WTC11 (cell line): ENCODE data around the gene WDR49. TPM values are rescaled to one million over a fixed set of nuclear protein-coding genes. Genes with fewer than 3 reads are reported as not detected.

Experiments used
- ATAC-seq: fragments of 200-7000 bp; cut with Tn5 transposase; 2 replicates; pipeline ENCODE4 v1.10.0; 2021; ENCODE audit warnings: mild to moderate bottlenecking, moderate library complexity
- CTCF ChIA-PET: fragments of 300-600 bp; sonication (Branson Sonifier 250); formaldehyde crosslinking; loops from one replicate; lab custom pipeline; 2021; ENCODE audit warnings: antibody characterized with exemption; lab: Charles Lee
- POLR2A ChIA-PET: fragments of 350-600 bp; sonication (Branson Sonifier 250); formaldehyde crosslinking; loops from one replicate; lab custom pipeline; 2021; ENCODE audit warnings: antibody characterized with exemption; lab: Charles Lee
- DNase-seq: peaks from one replicate; pipeline ENCODE4 v3.0.0; 2021; ENCODE audit warnings: low spot score
- H3K27ac Mint-ChIP-seq: 2 replicates; pipeline ENCODE4 v1.8.0; 2021; ENCODE audit warnings: mixed read lengths
- H3K27me3 Mint-ChIP-seq: 2 replicates; pipeline ENCODE4 v1.8.0; 2021; ENCODE audit warnings: low read depth, mild to moderate bottlenecking, moderate library complexity, mixed read lengths
- H3K36me3 Mint-ChIP-seq: 2 replicates; pipeline ENCODE4 v1.8.0; 2021; ENCODE audit warnings: mixed read lengths
- H3K4me1 Mint-ChIP-seq: 2 replicates; pipeline ENCODE4 v1.8.0; 2022; ENCODE audit warnings: mixed read lengths
- H3K4me3 Mint-ChIP-seq: 2 replicates; pipeline ENCODE4 v1.8.0; 2021; ENCODE audit warnings: mild to moderate bottlenecking, moderate library complexity, mixed read lengths
- H3K9me3 Mint-ChIP-seq: 2 replicates; pipeline ENCODE4 v1.8.0; 2021; ENCODE audit warnings: mixed read lengths
- CREB1 ChIP-seq: sonication (generic); formaldehyde crosslinking; IDR thresholded peaks from 2 replicates; pipeline ENCODE4 v1.8.0; 2023; ENCODE audit warnings: mild to moderate bottlenecking, missing genetic modification reagents
- CREM ChIP-seq: sonication (generic); formaldehyde crosslinking; IDR thresholded peaks from 2 replicates; pipeline ENCODE4 v1.8.1; 2022; ENCODE audit warnings: mild to moderate bottlenecking, missing genetic modification reagents, moderate library complexity
- ELF4 ChIP-seq: sonication (generic); formaldehyde crosslinking; IDR thresholded peaks from 2 replicates; pipeline ENCODE4 v1.8.1; 2022; ENCODE audit warnings: low read depth, mild to moderate bottlenecking, moderate library complexity, missing genetic modification reagents
- ESRRA ChIP-seq: sonication (generic); formaldehyde crosslinking; IDR thresholded peaks from 2 replicates; pipeline ENCODE4 v1.8.1; 2022; ENCODE audit warnings: mild to moderate bottlenecking, missing genetic modification reagents, borderline replicate concordance
- JUN ChIP-seq: sonication (generic); formaldehyde crosslinking; IDR thresholded peaks from 2 replicates; pipeline ENCODE4 v1.8.0; 2023; ENCODE audit warnings: mild to moderate bottlenecking, missing genetic modification reagents
- MYBL2 ChIP-seq: sonication (generic); formaldehyde crosslinking; IDR thresholded peaks from 2 replicates; pipeline ENCODE4 v1.8.1; 2023; ENCODE audit warnings: mild to moderate bottlenecking, moderate library complexity, missing genetic modification reagents
- PRRX2 ChIP-seq: fragments of 250-450 bp; sonication (Bioruptor Pico); IDR thresholded peaks from 2 replicates; pipeline ENCODE4 v1.8.0; 2021; ENCODE audit warnings: mild to moderate bottlenecking
- SOX15 ChIP-seq: fragments of 250-450 bp; sonication (Bioruptor Pico); IDR thresholded peaks from 2 replicates; pipeline ENCODE4 v1.9.0; 2021; ENCODE audit warnings: mild to moderate bottlenecking
- ZBTB21 ChIP-seq: sonication (generic); formaldehyde crosslinking; IDR thresholded peaks from 2 replicates; pipeline ENCODE4 v1.8.1; 2023; ENCODE audit warnings: mild to moderate bottlenecking, missing genetic modification reagents, borderline replicate concordance
- ZNF219 ChIP-seq: sonication (generic); formaldehyde crosslinking; IDR thresholded peaks from 2 replicates; pipeline ENCODE4 v1.8.0; 2023; ENCODE audit warnings: missing genetic modification reagents, mild to moderate bottlenecking, borderline replicate concordance
- ZNF416 ChIP-seq: fragments of 250-450 bp; sonication (Bioruptor Pico); IDR thresholded peaks from 2 replicates; pipeline ENCODE4 v1.9.0; 2021; ENCODE audit warnings: mild to moderate bottlenecking, inconsistent platforms
- ZNF425 ChIP-seq: fragments of 250-450 bp; sonication (Bioruptor Pico); conservative IDR thresholded peaks from 2 replicates; pipeline ENCODE4 v1.9.0; 2021; ENCODE audit warnings: mild to moderate bottlenecking
- ZNF532 ChIP-seq: fragments of 250-450 bp; sonication (Bioruptor Pico); IDR thresholded peaks from 2 replicates; pipeline ENCODE4 v1.9.0; 2021; ENCODE audit warnings: mild to moderate bottlenecking, borderline replicate concordance
- ZNF671 ChIP-seq: fragments of 250-450 bp; sonication (Bioruptor Pico); IDR thresholded peaks from 2 replicates; pipeline ENCODE4 v1.8.0; 2021; ENCODE audit warnings: mild to moderate bottlenecking
- ZSCAN18 ChIP-seq: fragments of 250-450 bp; sonication (Bioruptor Pico); IDR thresholded peaks from 2 replicates; pipeline ENCODE4 v2.1.2; 2022; ENCODE audit warnings: mild to moderate bottlenecking, moderate library complexity
- total RNA-seq: library from RNA; stranded (reverse); gene quantifications from 3 replicates; pipeline ENCODE4 v1.2.3, GENCODE V29; 2021
- TF ChIP-seq, protein P1 (sequence below): sonication (generic); formaldehyde crosslinking; IDR thresholded peaks from 2 replicates; pipeline ENCODE4 v1.8.0; 2022; ENCODE audit warnings: mild to moderate bottlenecking, missing genetic modification reagents
- TF ChIP-seq, protein P2 (sequence below): sonication (generic); formaldehyde crosslinking; IDR thresholded peaks from 2 replicates; pipeline ENCODE4 v1.8.1; 2023; ENCODE audit warnings: mild to moderate bottlenecking, missing genetic modification reagents, moderate library complexity
- TF ChIP-seq, protein P3 (sequence below): sonication (generic); formaldehyde crosslinking; IDR thresholded peaks from 2 replicates; pipeline ENCODE4 v1.8.0; 2022; ENCODE audit warnings: missing genetic modification reagents
- TF ChIP-seq, protein P4 (sequence below): sonication (generic); formaldehyde crosslinking; IDR thresholded peaks from 2 replicates; pipeline ENCODE4 v1.8.1; 2023; ENCODE audit warnings: mild to moderate bottlenecking, missing genetic modification reagents, moderate library complexity

Gene WDR49
- total RNA-seq, 1 experiment from 2014 or later, result 0.92 TPM

GRCh38 chr3:167487556-167487955 is 166.2 kb downstream of the WDR49 start (continued):
- no peak for TF ChIP-seq ZBTB21
- TF ChIP-seq, protein P1, sequence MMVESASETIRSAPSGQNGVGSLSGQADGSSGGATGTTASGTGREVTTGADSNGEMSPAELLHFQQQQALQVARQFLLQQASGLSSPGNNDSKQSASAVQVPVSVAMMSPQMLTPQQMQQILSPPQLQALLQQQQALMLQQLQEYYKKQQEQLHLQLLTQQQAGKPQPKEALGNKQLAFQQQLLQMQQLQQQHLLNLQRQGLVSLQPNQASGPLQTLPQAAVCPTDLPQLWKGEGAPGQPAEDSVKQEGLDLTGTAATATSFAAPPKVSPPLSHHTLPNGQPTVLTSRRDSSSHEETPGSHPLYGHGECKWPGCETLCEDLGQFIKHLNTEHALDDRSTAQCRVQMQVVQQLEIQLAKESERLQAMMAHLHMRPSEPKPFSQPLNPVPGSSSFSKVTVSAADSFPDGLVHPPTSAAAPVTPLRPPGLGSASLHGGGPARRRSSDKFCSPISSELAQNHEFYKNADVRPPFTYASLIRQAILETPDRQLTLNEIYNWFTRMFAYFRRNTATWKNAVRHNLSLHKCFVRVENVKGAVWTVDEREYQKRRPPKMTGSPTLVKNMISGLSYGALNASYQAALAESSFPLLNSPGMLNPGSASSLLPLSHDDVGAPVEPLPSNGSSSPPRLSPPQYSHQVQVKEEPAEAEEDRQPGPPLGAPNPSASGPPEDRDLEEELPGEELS (CRISPR knock-in tag), result no peak
- TF ChIP-seq, protein P2, sequence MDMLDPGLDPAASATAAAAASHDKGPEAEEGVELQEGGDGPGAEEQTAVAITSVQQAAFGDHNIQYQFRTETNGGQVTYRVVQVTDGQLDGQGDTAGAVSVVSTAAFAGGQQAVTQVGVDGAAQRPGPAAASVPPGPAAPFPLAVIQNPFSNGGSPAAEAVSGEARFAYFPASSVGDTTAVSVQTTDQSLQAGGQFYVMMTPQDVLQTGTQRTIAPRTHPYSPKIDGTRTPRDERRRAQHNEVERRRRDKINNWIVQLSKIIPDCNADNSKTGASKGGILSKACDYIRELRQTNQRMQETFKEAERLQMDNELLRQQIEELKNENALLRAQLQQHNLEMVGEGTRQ (CRISPR knock-in tag), result no peak
- TF ChIP-seq ZNF671 (CRISPR knock-in tag), result no peak
- TF ChIP-seq, protein P3, sequence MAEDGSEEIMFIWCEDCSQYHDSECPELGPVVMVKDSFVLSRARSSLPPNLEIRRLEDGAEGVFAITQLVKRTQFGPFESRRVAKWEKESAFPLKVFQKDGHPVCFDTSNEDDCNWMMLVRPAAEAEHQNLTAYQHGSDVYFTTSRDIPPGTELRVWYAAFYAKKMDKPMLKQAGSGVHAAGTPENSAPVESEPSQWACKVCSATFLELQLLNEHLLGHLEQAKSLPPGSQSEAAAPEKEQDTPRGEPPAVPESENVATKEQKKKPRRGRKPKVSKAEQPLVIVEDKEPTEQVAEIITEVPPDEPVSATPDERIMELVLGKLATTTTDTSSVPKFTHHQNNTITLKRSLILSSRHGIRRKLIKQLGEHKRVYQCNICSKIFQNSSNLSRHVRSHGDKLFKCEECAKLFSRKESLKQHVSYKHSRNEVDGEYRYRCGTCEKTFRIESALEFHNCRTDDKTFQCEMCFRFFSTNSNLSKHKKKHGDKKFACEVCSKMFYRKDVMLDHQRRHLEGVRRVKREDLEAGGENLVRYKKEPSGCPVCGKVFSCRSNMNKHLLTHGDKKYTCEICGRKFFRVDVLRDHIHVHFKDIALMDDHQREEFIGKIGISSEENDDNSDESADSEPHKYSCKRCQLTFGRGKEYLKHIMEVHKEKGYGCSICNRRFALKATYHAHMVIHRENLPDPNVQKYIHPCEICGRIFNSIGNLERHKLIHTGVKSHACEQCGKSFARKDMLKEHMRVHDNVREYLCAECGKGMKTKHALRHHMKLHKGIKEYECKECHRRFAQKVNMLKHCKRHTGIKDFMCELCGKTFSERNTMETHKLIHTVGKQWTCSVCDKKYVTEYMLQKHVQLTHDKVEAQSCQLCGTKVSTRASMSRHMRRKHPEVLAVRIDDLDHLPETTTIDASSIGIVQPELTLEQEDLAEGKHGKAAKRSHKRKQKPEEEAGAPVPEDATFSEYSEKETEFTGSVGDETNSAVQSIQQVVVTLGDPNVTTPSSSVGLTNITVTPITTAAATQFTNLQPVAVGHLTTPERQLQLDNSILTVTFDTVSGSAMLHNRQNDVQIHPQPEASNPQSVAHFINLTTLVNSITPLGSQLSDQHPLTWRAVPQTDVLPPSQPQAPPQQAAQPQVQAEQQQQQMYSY (CRISPR knock-in tag), result no peak
- no peak for TF ChIP-seq ZNF532
- TF ChIP-seq, protein P4, sequence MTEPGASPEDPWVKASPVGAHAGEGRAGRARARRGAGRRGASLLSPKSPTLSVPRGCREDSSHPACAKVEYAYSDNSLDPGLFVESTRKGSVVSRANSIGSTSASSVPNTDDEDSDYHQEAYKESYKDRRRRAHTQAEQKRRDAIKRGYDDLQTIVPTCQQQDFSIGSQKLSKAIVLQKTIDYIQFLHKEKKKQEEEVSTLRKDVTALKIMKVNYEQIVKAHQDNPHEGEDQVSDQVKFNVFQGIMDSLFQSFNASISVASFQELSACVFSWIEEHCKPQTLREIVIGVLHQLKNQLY, result no peak
- no peak for TF ChIP-seq JUN (CRISPR knock-in tag)
- no peak for TF ChIP-seq PRRX2 (CRISPR knock-in tag)

DNA sequence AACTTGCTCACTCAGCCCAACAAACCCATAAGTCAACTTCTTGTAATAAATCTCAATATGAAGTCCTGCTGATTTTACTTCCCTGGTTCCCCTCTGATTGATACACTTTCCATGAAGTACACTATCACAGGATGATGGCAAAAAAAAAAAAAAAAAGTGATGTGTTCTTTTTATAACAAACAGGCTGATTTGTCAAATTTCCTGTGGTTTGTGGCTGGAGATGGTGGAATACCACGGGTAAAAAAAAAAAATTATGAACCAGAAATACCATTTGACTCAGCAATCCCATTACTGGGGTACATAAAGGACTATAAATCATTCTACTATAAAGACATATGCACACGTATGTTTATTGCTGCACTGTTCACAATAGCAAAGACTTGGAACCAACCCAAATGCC is 169.2 kb downstream of the WDR49 start:
- CTCF ChIA-PET, result no interaction called here
- ATAC-seq (no peak), DNase-seq (no peak)
- POLR2A ChIA-PET, result no interaction called here
- H3K36me3 Mint-ChIP-seq, result no peaks in the 10 kb centered on the region
- peaks cover 15% of the 10 kb centered on the region for H3K9me3 Mint-ChIP-seq
- no peaks in the 10 kb centered on the region for H3K4me1 Mint-ChIP-seq
- H3K27ac Mint-ChIP-seq, result no peak overlapping the region
- no peaks in the 10 kb centered on the region for H3K27me3 Mint-ChIP-seq
- H3K4me3 Mint-ChIP-seq, result no peak overlapping the region
- TF ChIP-seq CREM (CRISPR knock-in tag) (no peak), ELF4 (CRISPR knock-in tag) (no peak), ESRRA (no peak), SOX15 (CRISPR knock-in tag) (no peak), ZNF219 (no peak), ZNF425 (CRISPR knock-in tag) (no peak), ZNF416 (CRISPR knock-in tag) (no peak), CREB1 (CRISPR knock-in tag) (no peak), MYBL2 (no peak), ZSCAN18 (CRISPR knock-in tag) (no peak)
